Esophagus (tissue), 2 donors: ENCODE measurements around the gene MPHOSPH8. TPM values are rescaled to one million over a fixed set of nuclear protein-coding genes. Genes with fewer than 3 reads are reported as not detected.
"Not testable (repeated sequence)": the region's sequence is repeated elsewhere in the genome, so short reads cannot be mapped to it uniquely, and the experiment has no call there.

Experiments
- H3K27ac ChIP-seq, 2 donors: one replicate each; pipeline ENCODE4 v1.5.1; 2013; ENCODE audit warnings: low read depth in 2 of 2, mild to moderate bottlenecking in 2 of 2, inconsistent platforms in 1 of 2, low read length in 1 of 2, moderate library complexity in 1 of 2
- H3K27me3 ChIP-seq, 2 donors: one replicate each; pipeline ENCODE4 v1.6.1; 2013; ENCODE audit warnings: low read length in 2 of 2, control low read depth in 1 of 2, mild to moderate bottlenecking in 1 of 2; ENCODE audit not compliant: insufficient read depth in 2 of 2, control insufficient read depth in 1 of 2
- H3K36me3 ChIP-seq, 2 donors: one replicate each; pipeline ENCODE4 v1.6.1; 2013; ENCODE audit warnings: low read length in 1 of 2; ENCODE audit not compliant: control insufficient read depth in 2 of 2, insufficient read depth in 2 of 2
- H3K4me1 ChIP-seq, 2 donors: one replicate each; pipeline ENCODE4 v1.6.1; 2013; ENCODE audit warnings: low read length in 1 of 2; ENCODE audit not compliant: control insufficient read depth in 2 of 2, insufficient read depth in 2 of 2
- H3K4me3 ChIP-seq, 2 donors: one replicate each; pipeline ENCODE4 v1.5.1; 2013; ENCODE audit warnings: low read length in 2 of 2, mild to moderate bottlenecking in 2 of 2, low read depth in 1 of 2, moderate library complexity in 1 of 2
- H3K9me3 ChIP-seq, 2 donors: one replicate each; pipeline ENCODE4 v1.6.1; 2013; ENCODE audit warnings: mild to moderate bottlenecking in 2 of 2, low read depth in 1 of 2, low read length in 1 of 2, moderate library complexity in 1 of 2; ENCODE audit not compliant: control insufficient read depth in 2 of 2, insufficient read depth in 1 of 2
- WGBS, 2 donors: extraction: QIAGEN DNeasy Blood & Tissue Kit; methylation state at CpG; one replicate each; pipeline ENCODE4 v1.1.7; 2013; 5-methylcytosine and 5-hydroxymethylcytosine counted together
- polyA plus RNA-seq, 2 donors: library from polyadenylated mRNA; stranded (reverse); fragments of 200-250 nt; gene quantifications; one replicate each; pipeline ENCODE4 v1.2.3, GENCODE V29; 2013
- donor health status: healthy with polysubstance abuse.
- donor health status: Bipolar disorder and iron deficiency.

The MPHOSPH8 gene
- polyA plus RNA-seq, 2 donors: 13.1 to 21.1 TPM

GRCh38 chr13:19673473-19674430, 40.3 kb downstream of the MPHOSPH8 start:
- Histone ChIP-seq H3K4me1 (no peaks in the 10 kb centered on the region), H3K9me3 (no peaks in the 10 kb centered on the region), H3K27ac (no peak overlapping the region), H3K4me3 (no peak overlapping the region), H3K27me3 (no peaks in the 10 kb centered on the region), H3K36me3 (peaks cover 17 to 29% of the 10 kb centered on the region in 2 donors)
- WGBS, 2 donors: 79 to 86% methylated on average over 11 of the region's 11 CpGs

GRCh38 chr13:19674898-19675297, 41.4 kb downstream of the MPHOSPH8 start:
- peaks cover 9 to 21% of the 10 kb centered on the region in 2 donors for H3K36me3 ChIP-seq
- WGBS, 2 donors: 93 to 94% methylated on average over 10 of the region's 10 CpGs
- no peak overlapping the region for H3K27ac ChIP-seq
- no peaks in the 10 kb centered on the region for H3K27me3 ChIP-seq
- H3K9me3 ChIP-seq: no peaks in the 10 kb centered on the region
- no peaks in the 10 kb centered on the region for H3K4me1 ChIP-seq
- H3K4me3 ChIP-seq: no peak overlapping the region

- Histone ChIP-seq H3K27me3 (no peaks in the 10 kb centered on the region), H3K36me3 (peaks cover 9 to 17% of the 10 kb centered on the region in 2 donors), H3K27ac (no peak overlapping the region), H3K4me1 (no peaks in the 10 kb centered on the region), H3K4me3 (no peak overlapping the region), H3K9me3 (no peaks in the 10 kb centered on the region)
- WGBS, 2 donors: 89 to 91% methylated on average over 3 of the region's 3 CpGs
Observed at GRCh38 chr13:19676168-19676567, 42.7 kb downstream of the MPHOSPH8 start.

- no peaks in the 10 kb centered on the region for H3K4me1 ChIP-seq
- no peaks in the 10 kb centered on the region for H3K9me3 ChIP-seq
- 89 to 95% methylated on average over 7 of the region's 7 CpGs for WGBS, 2 donors
- no peak overlapping the region for H3K4me3 ChIP-seq
- H3K36me3 ChIP-seq: no peaks in the 10 kb centered on the region
- H3K27me3 ChIP-seq: no peaks in the 10 kb centered on the region
- no peak overlapping the region for H3K27ac ChIP-seq
Observed at GRCh38 chr13:19680751-19681150, 47.3 kb downstream of the MPHOSPH8 start.

- Histone ChIP-seq H3K9me3 (no peaks in the 10 kb centered on the region), H3K27me3 (no peaks in the 10 kb centered on the region), H3K27ac (no peak overlapping the region), H3K4me1 (no peaks in the 10 kb centered on the region), H3K4me3 (no peak overlapping the region), H3K36me3 (no peaks in the 10 kb centered on the region)
- WGBS, 2 donors: 74 to 77% methylated on average over 2 of the region's 2 CpGs
Observed at GRCh38 chr13:19681517-19681916, 48.1 kb downstream of the MPHOSPH8 start.

- Histone ChIP-seq H3K27me3 (no peaks in the 10 kb centered on the region), H3K9me3 (no peaks in the 10 kb centered on the region), H3K4me3 (no peak overlapping the region), H3K36me3 (no peaks in the 10 kb centered on the region), H3K27ac (no peak overlapping the region), H3K4me1 (no peaks in the 10 kb centered on the region)
- 51 to 62% methylated on average over 5 of the region's 5 CpGs for WGBS, 2 donors
Observed at GRCh38 chr13:19685034-19685433, 51.6 kb downstream of the MPHOSPH8 start.

- Histone ChIP-seq H3K27ac (no peak overlapping the region), H3K36me3 (no peaks in the 10 kb centered on the region), H3K9me3 (no peaks in the 10 kb centered on the region), H3K27me3 (no peaks in the 10 kb centered on the region), H3K4me1 (no peaks in the 10 kb centered on the region), H3K4me3 (no peak overlapping the region)
Observed at GRCh38 chr13:19685437-19685836, 52.0 kb downstream of the MPHOSPH8 start.

- H3K4me3 ChIP-seq, H3K4me1 ChIP-seq, H3K27me3 ChIP-seq, H3K9me3 ChIP-seq, H3K36me3 ChIP-seq, H3K27ac ChIP-seq: not testable (repeated sequence)
- 89 to 93% methylated on average over 8 of the region's 8 CpGs for WGBS, 2 donors
Observed at GRCh38 chr13:19691447-19691846, 58.0 kb downstream of the MPHOSPH8 start.

GRCh38 chr13:19695428-19695827, 62.0 kb downstream of the MPHOSPH8 start:
- Histone ChIP-seq H3K27ac (no peak overlapping the region), H3K36me3 (peaks cover 0 to 2% of the 10 kb centered on the region in 2 donors), H3K9me3 (no peaks in the 10 kb centered on the region), H3K4me1 (no peaks in the 10 kb centered on the region), H3K27me3 (no peaks in the 10 kb centered on the region), H3K4me3 (no peak overlapping the region)
- WGBS, 2 donors: 85 to 97% methylated on average over 1 of the region's 1 CpG

GRCh38 chr13:19695829-19696228, 62.4 kb downstream of the MPHOSPH8 start:
- Histone ChIP-seq H3K27me3 (no peaks in the 10 kb centered on the region), H3K36me3 (peaks cover 0 to 2% of the 10 kb centered on the region in 2 donors), H3K27ac (no peak overlapping the region), H3K9me3 (no peaks in the 10 kb centered on the region), H3K4me1 (no peaks in the 10 kb centered on the region), H3K4me3 (no peak overlapping the region)
- WGBS, 2 donors: 80 to 82% methylated on average over 3 of the region's 3 CpGs
